Neural progenitor cell (in vitro differentiated cells): Measurements from ENCODE around the gene FGD4. TPM values are rescaled to one million over a fixed set of nuclear protein-coding genes. Genes with fewer than 3 reads are reported as not detected.

Experiments
- DNase-seq: peaks from one replicate; pipeline ENCODE4 v3.0.0-alpha.2; 2016; ENCODE audit warnings: low spot score
- H2AFZ ChIP-seq: fragments of 200-600 bp; sonication (generic); replicated peaks from 2 replicates; pipeline ENCODE4 v1.6.1; 2016; ENCODE audit warnings: antibody characterized with exemption
- H3F3A ChIP-seq: fragments of 200-600 bp; sonication (generic); 2 replicates; pipeline ENCODE4 v1.6.1; 2016; ENCODE audit warnings: antibody characterized with exemption, low read depth
- H3K27ac ChIP-seq: fragments of 200-600 bp; sonication (generic); 2 replicates; pipeline ENCODE4 v1.5.1; 2016; ENCODE audit warnings: mild to moderate bottlenecking
- H3K27me3 ChIP-seq: fragments of 200-600 bp; sonication (generic); 2 replicates; pipeline ENCODE4 v1.6.1; 2016; ENCODE audit warnings: mild to moderate bottlenecking, moderate library complexity
- H3K36me3 ChIP-seq: fragments of 200-600 bp; sonication (generic); 2 replicates; pipeline ENCODE4 v1.5.1; 2016
- H3K4me1 ChIP-seq: fragments of 200-600 bp; sonication (generic); 2 replicates; pipeline ENCODE4 v1.6.1; 2016; ENCODE audit warnings: mixed run types
- H3K4me2 ChIP-seq: fragments of 200-600 bp; sonication (generic); 2 replicates; pipeline ENCODE4 v1.6.1; 2016
- H3K4me3 ChIP-seq: fragments of 200-600 bp; sonication (generic); 2 replicates; pipeline ENCODE4 v1.5.1; 2016
- H3K79me2 ChIP-seq: fragments of 200-600 bp; sonication (generic); 2 replicates; pipeline ENCODE4 v1.6.1; 2016; ENCODE audit warnings: low read depth
- H3K9ac ChIP-seq: fragments of 200-600 bp; sonication (generic); 2 replicates; pipeline ENCODE4 v1.6.1; 2016
- H3K9me3 ChIP-seq: fragments of 200-600 bp; sonication (generic); 2 replicates; pipeline ENCODE4 v1.5.1; 2016; ENCODE audit warnings: low read depth
- H4K20me1 ChIP-seq: fragments of 200-600 bp; sonication (generic); 2 replicates; pipeline ENCODE4 v1.6.1; 2016; ENCODE audit warnings: low read depth
- H3K27ac Mint-ChIP-seq: 3 replicates; pipeline ENCODE4 v1.8.0; 2021; ENCODE audit warnings: mixed read lengths
- H3K27me3 Mint-ChIP-seq: 2 replicates; pipeline ENCODE4 v1.8.0; 2022; ENCODE audit warnings: low read depth, mild to moderate bottlenecking, inconsistent platforms, moderate library complexity, mixed read lengths; ENCODE audit not compliant: insufficient read depth
- H3K36me3 Mint-ChIP-seq: 3 replicates; pipeline ENCODE4 v1.8.0; 2021; ENCODE audit warnings: mixed read lengths
- H3K4me1 Mint-ChIP-seq: 3 replicates; pipeline ENCODE4 v1.8.0; 2021; ENCODE audit warnings: mixed read lengths
- H3K4me3 Mint-ChIP-seq: 3 replicates; pipeline ENCODE4 v1.8.0; 2021; ENCODE audit warnings: mild to moderate bottlenecking, moderate library complexity, mixed read lengths
- H3K9me3 Mint-ChIP-seq: 3 replicates; pipeline ENCODE4 v1.8.0; 2020; ENCODE audit warnings: mixed read lengths
- EZH2 ChIP-seq: fragments of 200-600 bp; sonication (generic); IDR thresholded peaks from 2 replicates; pipeline ENCODE4 v1.6.1; 2017; ENCODE audit warnings: antibody characterized with exemption, mild to moderate bottlenecking, moderate library complexity
- EZH2phosphoT487 ChIP-seq: fragments of 200-600 bp; sonication (generic); IDR thresholded peaks from 2 replicates; pipeline ENCODE4 v1.6.1; 2017; ENCODE audit warnings: antibody characterized with exemption
- total RNA-seq: library from RNA; depleted of rRNA; stranded (reverse); fragments of >200 nt; gene quantifications from 2 replicates; pipeline ENCODE4 v1.2.3, GENCODE V29; 2015; ENCODE audit warnings: low replicate concordance
- TF ChIP-seq, protein P1 (sequence below): fragments of 200-600 bp; sonication (generic); IDR thresholded peaks from 2 replicates; pipeline ENCODE4 v1.5.1; 2017; ENCODE audit warnings: antibody characterized with exemption, mild to moderate bottlenecking

FGD4 gene
- total RNA-seq, 1 donor from 2014 or later = 41.4 TPM

- Histone ChIP-seq H3K9ac (no peak overlapping the region), H3K79me2 (no peaks in the 10 kb centered on the region), H3K4me3 (no peak overlapping the region), H3K27me3 (no peaks in the 10 kb centered on the region), H3K9me3 (no peaks in the 10 kb centered on the region), H4K20me1 (no peaks in the 10 kb centered on the region), H3K27ac (no peak overlapping the region), H3F3A (peaks cover 3% of the 10 kb centered on the region), H3K4me2 (no peak overlapping the region), H3K4me1 (no peaks in the 10 kb centered on the region), H3K36me3 (peaks cover 8% of the 10 kb centered on the region), H2AFZ (no peak overlapping the region)
- DNase-seq = no peak
- H3K36me3 Mint-ChIP-seq = peaks cover 14% of the 10 kb centered on the region
- H3K4me3 Mint-ChIP-seq = no peak overlapping the region
- H3K27ac Mint-ChIP-seq = no peak overlapping the region
- TF ChIP-seq EZH2phosphoT487 (no peak), EZH2 (no peak)
- TF ChIP-seq, protein P1, sequence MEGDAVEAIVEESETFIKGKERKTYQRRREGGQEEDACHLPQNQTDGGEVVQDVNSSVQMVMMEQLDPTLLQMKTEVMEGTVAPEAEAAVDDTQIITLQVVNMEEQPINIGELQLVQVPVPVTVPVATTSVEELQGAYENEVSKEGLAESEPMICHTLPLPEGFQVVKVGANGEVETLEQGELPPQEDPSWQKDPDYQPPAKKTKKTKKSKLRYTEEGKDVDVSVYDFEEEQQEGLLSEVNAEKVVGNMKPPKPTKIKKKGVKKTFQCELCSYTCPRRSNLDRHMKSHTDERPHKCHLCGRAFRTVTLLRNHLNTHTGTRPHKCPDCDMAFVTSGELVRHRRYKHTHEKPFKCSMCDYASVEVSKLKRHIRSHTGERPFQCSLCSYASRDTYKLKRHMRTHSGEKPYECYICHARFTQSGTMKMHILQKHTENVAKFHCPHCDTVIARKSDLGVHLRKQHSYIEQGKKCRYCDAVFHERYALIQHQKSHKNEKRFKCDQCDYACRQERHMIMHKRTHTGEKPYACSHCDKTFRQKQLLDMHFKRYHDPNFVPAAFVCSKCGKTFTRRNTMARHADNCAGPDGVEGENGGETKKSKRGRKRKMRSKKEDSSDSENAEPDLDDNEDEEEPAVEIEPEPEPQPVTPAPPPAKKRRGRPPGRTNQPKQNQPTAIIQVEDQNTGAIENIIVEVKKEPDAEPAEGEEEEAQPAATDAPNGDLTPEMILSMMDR = no peak
- H3K4me1 Mint-ChIP-seq = no peaks in the 10 kb centered on the region
- no peaks in the 10 kb centered on the region for H3K9me3 Mint-ChIP-seq
- H3K27me3 Mint-ChIP-seq = no peaks in the 10 kb centered on the region
Observed at GRCh38 chr12:32644431-32644830, 245.1 kb downstream of the FGD4 start.

DNA sequence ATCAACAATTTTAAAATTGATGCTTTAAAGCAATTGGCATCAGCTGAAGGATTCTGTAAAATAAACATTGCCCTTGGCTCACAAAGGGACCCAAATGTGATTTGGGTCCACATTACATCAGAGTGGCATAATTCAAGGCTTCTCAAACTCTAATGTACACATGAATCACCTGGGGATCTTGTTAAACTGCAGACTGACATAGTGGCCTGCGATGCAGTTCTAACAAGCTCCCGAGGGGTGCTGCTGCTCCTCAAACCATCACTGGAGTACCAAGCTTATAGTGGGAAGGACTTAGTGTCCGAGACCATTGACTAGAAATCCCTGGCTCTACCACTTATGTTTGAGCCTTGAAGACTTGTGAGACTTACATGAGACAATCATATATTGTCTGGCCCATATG lies 247.9 kb downstream of the FGD4 start:
- no peak for DNase-seq
- H3K4me1 ChIP-seq = no peaks in the 10 kb centered on the region
- H3K27me3 ChIP-seq = no peaks in the 10 kb centered on the region
- no peaks in the 10 kb centered on the region for H3K27me3 Mint-ChIP-seq
- no peaks in the 10 kb centered on the region for H3K79me2 ChIP-seq
- no peak overlapping the region for H3K4me3 Mint-ChIP-seq
- no peaks in the 10 kb centered on the region for H3K4me1 Mint-ChIP-seq
- H3K9me3 Mint-ChIP-seq = no peaks in the 10 kb centered on the region
- no peak overlapping the region for H3K27ac ChIP-seq
- peaks cover 6% of the 10 kb centered on the region for H3K36me3 ChIP-seq
- H2AFZ ChIP-seq = no peak overlapping the region
- H3K27ac Mint-ChIP-seq = no peak overlapping the region
- H3K9me3 ChIP-seq = no peaks in the 10 kb centered on the region
- H3F3A ChIP-seq = peaks cover 8% of the 10 kb centered on the region
- no peak overlapping the region for H3K4me2 ChIP-seq
- no peak overlapping the region for H3K9ac ChIP-seq
- TF ChIP-seq EZH2phosphoT487 (no peak), EZH2 (no peak)
- TF ChIP-seq, protein P1 = no peak
- H4K20me1 ChIP-seq = no peaks in the 10 kb centered on the region
- H3K4me3 ChIP-seq = no peak overlapping the region
- H3K36me3 Mint-ChIP-seq = peaks cover 3% of the 10 kb centered on the region

DNA sequence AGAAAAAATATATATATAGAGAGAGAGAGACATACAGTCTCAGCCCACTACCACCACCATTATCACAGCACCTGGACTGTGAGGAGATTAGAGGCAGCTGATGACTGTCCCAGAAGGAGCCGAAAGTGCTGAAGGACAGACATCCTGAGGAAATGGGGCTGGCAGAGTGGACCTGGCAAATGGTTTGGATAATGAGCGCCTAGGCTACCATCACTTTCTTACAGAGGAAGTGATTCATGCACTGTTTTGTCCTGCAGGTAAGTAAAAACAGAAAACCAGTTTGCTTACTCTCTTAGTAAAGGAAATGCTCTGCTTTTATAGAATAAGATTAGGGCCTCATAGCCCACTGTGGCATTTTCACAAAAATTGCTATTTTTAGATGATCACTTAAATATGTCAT lies 251.2 kb downstream of the FGD4 start:
- Histone ChIP-seq H2AFZ (no peak overlapping the region), H3K4me1 (no peaks in the 10 kb centered on the region), H3K27me3 (no peaks in the 10 kb centered on the region), H3K4me3 (no peak overlapping the region), H3K4me2 (no peak overlapping the region), H3K9ac (no peak overlapping the region), H3K36me3 (no peaks in the 10 kb centered on the region), H3K27ac (no peak overlapping the region), H3K9me3 (no peaks in the 10 kb centered on the region), H4K20me1 (no peaks in the 10 kb centered on the region), H3F3A (peaks cover 8% of the 10 kb centered on the region), H3K79me2 (no peaks in the 10 kb centered on the region)
- H3K9me3 Mint-ChIP-seq = no peaks in the 10 kb centered on the region
- TF ChIP-seq, protein P1 = no peak
- TF ChIP-seq EZH2 (no peak), EZH2phosphoT487 (no peak)
- H3K4me1 Mint-ChIP-seq = no peaks in the 10 kb centered on the region
- H3K27me3 Mint-ChIP-seq = peaks cover 3% of the 10 kb centered on the region
- no peak for DNase-seq
- H3K36me3 Mint-ChIP-seq = peaks cover 3% of the 10 kb centered on the region
- H3K27ac Mint-ChIP-seq = no peak overlapping the region
- no peak overlapping the region for H3K4me3 Mint-ChIP-seq
